GM21526 (cell line): ENCODE measurements around the gene YBX2.
"Not testable (repeated sequence)": the region's sequence is repeated elsewhere in the genome, so short reads cannot be mapped to it uniquely, and the experiment has no call there.

Experiments
- ATAC-seq: cut with Tn5 transposase; IDR thresholded peaks from one replicate; pipeline ENCODE4 v1.9.1; 2021; ENCODE audit warnings: moderate library complexity; ENCODE audit not compliant: unreplicated experiment, low FRiP score

The YBX2 gene

DNA sequence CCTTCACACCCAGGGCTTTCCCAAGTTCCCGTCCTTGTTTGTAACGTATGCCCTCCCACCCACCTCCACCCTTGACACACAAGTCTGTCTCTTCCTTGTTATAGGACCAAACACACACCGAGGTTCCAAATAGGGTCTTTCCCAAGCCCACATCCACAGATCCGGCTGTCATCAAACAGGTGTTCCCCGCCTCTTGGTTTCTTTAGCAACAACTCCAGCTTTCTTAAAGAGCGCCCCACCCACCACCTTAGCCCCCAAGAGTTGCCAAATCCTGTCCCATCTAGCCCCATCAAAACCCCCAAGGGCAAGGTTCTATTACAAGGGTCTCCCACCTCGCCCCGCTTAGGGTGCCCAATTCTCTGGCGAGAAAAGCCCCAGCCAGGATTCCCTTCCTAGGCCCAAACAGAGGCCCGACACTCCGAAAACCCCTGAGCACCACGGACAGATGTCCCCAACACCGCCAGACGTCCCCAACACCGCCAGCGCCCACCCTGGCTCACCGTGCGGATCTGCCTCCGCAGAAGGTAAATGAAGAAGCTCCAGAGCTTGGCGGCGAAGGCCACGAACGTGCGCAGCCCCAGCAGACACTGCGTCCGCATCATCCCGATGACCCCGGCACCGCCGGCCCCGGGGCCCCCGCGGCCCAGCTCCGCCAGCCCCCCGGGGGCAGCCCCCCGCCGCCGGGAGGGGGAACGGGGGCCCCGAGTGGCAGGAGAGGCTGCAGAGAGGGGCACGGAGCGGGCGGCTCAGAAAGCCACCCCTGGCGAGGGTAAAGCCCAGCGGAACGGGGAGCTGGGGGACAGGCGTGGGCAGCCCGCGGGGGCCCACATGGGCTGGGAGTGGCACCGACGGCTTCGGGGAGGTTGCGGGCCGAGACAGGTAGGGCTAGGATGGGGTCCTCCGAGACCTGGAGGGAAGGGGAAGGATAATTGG lies 43.5 kb downstream of the YBX2 start:
- no peak for ATAC-seq

DNA sequence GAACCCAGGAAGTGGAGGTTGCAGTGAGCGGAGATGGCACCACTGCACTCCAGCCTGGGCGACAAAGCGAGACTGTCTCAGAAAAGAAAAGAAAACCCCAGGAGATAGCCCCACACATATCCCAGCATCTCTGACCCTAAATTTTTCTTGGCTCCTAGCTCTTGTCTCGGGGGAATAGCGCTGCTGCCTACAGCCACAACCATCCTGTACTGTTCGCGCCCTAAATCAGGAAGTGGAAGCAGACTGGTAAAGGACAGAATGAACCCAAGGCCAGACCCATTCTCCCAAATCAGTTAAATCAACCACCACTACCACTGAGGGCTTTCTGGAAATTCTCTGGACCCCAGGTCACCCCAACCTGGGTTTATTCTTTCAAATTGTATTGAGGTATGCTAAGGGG lies 44.6 kb downstream of the YBX2 start:
- no peak for ATAC-seq

DNA sequence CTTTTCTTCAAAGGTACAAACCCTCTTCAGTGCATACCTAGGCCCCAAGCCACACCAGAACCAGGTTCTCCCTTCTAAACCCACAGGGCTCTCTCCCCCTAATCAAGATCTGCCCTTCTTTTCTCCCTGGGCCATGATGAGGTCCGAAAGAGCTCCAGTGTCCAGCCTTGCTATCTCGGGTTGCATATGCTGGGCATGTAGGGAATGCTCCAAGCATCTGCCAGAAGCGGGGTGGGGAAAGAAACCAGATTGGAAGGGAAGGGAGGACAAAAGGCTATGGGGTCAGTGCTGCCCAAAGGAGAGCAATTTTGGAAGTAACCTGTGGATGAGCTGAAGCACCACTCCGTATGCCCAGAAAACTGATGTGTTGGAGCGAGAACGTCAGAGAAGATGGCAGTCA lies 45.2 kb downstream of the YBX2 start:
- ATAC-seq = no peak

DNA sequence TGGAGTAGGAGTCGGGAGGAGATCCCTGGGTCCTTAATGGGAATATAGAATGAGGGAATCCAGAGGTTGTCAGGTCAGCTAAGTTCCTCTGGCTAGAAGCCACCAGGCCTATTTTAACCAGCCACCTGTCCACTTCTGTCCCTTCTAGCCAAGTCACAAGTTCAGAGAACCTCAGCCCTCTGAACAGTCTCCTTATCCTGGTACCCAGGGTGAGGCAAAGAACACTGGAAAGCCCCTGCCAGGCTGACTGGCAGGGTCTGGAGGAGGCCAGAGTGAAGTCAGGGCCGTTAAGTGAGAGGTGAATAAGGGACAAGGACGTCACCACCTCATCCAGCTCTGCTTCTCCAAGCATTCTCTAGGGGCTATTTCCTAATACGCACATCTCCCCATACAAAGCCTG lies 45.6 kb downstream of the YBX2 start:
- ATAC-seq = no peak

DNA sequence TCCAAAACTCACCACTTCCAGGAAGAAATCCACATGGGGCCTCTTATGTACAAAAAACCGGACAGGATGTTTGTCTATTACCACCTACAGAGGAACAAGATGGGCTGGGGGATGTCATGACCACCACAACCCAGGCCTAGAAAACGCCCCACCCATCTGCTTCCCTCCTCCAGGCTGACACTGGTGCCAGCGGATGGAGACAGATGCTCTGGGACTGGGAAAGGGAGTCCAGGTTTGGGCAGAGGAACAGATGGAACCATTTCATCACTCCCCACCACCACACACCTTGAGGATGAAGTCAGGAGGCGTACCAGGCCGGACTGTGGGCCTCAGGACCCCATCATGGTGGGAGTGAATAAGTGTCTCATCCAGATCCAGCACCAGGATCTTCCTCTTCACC lies 47.7 kb downstream of the YBX2 start:
- no peak for ATAC-seq

DNA sequence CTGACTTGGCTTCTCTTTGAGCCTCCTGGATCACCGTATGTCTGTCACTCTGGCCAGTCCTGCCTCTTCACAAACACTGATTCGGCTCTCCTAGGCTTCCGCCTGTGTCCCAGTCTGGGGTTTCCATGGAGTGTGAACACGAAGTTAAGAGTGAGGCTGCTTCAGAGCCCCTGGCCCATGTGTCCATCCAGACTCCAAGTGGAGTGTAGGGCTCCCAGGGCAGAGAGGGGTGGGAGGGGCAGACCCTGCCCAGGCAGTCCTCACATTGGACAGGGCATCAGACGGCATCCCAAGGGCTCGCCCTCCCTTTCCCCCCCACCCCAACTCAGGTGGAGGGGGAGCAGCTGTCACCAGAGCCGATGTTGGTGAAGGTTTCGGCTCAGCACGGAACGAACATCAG lies 50.6 kb downstream of the YBX2 start:
- not testable (repeated sequence) for ATAC-seq

DNA sequence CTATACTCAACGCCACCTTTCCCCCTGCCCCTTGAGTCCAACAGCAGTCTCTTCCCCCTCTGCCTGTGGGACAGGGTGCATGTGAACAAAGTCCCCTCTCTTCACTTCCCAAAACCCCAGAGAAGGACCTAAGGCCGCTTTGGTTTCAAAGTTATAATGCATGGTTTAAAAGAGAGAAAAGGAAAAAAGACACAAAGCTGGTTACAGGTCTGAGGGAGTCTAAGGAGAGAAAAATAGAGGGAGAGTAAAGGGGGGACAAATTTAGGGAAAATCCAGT lies 51.0 kb downstream of the YBX2 start:
- no peak for ATAC-seq

DNA sequence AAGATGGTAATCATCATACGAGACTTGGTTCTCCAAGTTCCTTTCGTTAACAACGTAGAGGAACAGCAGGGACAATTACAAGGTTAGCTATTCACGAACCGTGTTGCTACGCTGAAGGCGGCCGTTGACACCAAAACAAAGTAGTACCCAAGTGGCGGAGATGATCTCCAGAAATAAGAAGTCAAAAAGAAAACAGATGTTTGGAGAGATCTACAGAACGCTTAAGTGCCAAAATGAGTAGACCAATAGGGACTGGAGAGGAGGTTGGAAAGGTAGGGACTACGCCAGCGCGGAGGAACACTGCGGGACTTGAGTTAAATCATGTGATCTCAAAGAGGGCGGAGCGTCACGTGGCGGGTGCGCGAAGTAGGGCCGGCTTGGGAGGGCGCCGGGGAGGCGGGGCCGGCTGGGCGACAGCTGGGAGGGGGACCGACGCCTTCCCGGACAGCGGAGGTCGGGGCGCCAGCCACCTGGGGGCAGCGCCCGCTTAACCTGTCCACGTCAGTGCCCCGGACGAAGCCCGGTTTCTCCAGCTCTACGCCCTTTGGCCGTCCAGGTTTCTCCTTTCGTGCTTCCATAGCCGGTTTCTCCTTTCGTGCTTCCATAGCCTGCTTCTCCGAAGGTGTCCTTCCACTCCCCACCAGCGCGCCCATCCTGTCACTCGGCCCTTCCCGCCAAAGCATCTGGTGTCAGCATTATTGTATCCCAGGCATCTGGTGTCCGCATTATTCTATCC lies 51.6 kb downstream of the YBX2 start:
- ATAC-seq = peak; percentile 40

DNA sequence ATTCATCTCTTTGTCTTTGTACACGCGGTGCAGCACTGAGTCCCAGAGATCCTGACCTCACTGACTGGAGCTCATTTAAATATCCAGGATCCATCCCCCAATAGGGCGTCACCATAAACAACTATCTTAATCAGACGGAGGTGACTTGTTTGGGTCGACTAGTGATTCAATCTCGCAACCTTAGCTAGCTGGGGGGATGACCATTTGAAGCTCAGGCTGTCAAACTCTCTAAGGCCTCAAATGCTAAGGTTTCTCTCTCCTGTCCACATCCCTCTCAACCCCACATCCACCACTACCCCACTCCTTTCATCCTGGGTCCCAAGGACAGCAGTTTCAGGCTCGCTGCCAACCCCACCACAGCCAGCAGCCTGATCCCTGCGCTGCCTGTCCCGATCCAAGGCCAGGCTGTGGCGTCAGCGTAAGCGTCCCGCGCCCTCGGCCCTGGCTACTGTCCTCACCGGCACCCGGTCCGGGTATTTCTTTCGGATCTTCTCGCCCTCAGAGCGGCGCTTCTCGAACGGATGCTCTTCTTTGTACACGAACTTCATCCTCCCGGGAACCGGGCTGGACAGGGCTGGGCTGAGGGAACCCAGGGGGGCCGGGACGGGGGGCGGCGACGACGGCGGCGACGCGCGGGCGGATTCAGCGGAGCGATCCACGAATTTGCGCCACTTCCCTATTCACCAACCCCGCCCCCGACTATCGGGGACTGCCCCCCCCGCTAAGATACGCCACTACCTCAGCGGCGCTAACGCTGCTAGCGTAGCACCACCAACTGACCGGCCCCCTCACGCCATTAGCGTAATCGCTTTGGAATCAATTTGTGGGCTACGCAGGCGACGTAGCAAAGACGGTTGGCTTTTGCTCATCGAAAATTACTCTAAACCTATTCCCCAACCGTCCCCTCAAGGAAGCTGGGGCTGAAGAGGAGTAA lies 52.4 kb downstream of the YBX2 start, which contains the start of gene GABARAP:
Gene GABARAP, minus strand, starts transcription at position 667 of the 934 bp plus-strand sequence. Its CDS starts 119 bp downstream, at position 548.
- peak; percentile 30 for ATAC-seq

DNA sequence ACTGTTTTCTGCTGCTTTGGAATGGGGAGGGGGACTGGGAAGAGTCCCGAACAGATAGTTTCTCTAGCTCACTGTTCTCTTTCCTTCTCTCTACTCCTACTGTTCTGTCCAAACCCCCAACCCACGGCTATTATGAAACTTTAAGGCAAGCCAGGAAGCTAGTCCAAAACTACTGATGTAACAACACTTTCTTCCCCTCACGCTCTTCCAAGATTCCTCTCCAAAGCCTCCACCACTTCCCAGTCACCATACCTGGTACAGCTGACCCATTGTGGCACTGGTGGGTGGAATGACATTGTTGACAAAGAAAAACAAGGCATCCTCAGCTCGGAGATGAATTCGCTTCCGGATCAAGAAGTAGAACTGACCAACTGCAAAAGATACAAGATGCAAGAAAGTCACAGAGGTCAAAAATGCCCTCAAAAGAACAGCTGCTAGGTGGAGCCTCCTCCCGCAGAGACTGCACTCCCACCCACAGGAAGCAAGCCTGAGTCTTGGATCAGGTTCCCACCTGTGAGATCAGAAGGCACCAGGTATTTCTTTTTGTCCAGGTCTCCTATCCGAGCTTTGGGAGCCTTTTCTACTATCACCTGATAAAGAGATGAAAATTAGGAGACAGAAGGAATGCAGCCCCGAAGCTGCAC lies 53.2 kb downstream of the YBX2 start:
- no peak for ATAC-seq

DNA sequence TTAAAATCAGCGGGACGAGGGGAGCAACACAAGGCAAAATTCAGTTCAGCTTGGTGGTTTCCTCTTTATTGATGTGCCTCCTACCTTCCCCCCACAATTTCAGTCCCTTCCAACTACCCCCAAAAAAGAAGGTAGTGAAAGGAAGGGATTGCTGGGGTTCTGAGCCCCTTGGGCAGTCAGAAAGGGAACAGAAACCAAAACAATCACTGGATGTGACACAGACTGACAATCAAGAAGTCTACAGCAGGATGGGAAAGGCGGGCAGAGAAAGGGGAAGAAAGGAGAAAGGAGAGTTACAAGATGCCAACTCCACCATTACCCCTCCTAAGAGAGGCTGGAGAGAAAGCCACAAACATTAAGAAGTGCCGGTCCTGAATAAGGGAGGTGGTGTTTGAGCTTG lies 54.1 kb downstream of the YBX2 start:
- ATAC-seq = no peak

DNA sequence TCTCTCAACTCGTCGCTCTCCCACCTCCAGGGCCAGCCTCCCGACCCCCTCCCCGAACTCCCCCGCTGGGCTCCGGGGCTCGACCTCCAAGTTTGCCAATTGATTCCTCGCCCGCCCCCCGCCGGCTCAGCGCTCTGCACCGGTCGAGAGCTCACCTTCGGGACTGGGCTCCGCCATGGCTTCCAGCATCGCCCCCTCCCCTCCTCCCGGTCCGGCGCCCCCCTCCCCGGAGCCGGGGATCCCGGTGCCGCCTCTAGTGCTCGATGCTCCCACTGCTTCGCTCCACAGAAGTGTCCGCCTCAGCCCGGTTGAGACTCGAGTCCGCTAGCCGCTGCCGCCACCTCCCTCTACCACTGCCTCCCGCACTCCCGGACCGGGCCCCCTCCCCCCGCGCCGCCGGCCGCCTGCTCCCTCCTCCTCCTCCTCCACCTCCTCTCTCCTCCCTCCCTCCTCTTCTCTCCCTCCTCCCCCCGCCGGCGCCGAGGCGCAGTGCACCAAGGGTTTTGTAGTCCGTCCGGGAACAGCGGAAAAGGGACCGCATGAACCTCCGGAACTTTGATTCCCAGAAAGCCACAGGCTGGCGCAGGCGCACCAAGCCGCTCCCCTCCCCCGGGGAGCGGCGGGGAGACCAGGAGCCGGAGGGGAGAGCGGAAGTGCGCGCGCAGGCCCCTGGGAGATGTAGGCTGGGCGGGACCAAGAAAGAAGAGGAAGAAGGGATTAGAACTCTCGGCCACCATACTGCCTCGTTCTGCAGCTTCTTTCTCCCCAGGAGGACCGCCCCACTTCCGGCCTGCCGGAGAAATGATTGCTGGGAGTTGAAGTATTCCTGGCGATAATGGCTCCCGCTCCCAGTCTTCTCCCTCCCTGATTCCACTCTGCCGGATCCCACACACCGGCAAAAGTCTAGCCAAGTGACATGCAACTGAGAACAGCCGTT lies 55.1 kb downstream of the YBX2 start, which contains the start of gene PHF23:
Gene PHF23, minus strand, starts transcription at position 367 of the 937 bp plus-strand sequence. Its CDS starts 178 bp downstream, at position 189.
- ATAC-seq = peak; percentile 46

DNA sequence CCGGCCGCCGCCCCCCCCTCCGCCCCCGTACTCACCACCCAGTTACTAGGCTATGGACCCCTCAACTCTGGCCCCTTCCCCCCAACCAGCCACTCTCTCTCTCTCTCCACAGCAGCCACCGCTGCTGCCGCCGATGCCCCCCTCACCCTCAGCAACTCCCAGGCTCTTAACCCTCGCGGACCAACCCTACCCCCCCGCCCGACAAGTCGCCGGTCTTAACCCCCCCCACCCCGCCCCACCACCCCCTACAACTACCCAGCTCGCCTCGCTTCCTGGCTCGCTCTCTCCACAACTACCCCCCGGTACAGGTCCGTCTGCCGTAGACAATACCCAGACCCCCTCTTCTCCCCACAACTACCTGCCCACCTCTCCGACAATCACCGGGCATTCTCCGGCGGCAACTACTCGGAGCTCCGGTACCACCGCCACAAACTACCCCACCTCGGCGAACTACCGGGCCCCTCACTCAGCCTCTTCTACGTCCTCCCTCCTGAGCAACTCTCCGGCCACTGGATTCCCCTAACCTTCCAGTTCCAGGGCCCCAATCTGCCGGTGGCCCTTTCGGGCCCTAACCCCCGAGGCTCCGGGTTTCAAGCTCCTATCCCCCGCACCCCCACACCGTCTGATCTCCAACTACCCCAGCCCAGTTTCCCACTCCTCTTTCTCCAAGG lies 55.9 kb downstream of the YBX2 start:
- ATAC-seq = no peak
